CD4-positive, alpha-beta T cell treated with Interferon gamma for 1 hour (primary cell): ENCODE measurements around the gene NKD1.

Source experiments
- DNase-seq: peaks from one replicate; pipeline ENCODE4 v3.0.0-alpha.2; 2020

Gene NKD1

DNA sequence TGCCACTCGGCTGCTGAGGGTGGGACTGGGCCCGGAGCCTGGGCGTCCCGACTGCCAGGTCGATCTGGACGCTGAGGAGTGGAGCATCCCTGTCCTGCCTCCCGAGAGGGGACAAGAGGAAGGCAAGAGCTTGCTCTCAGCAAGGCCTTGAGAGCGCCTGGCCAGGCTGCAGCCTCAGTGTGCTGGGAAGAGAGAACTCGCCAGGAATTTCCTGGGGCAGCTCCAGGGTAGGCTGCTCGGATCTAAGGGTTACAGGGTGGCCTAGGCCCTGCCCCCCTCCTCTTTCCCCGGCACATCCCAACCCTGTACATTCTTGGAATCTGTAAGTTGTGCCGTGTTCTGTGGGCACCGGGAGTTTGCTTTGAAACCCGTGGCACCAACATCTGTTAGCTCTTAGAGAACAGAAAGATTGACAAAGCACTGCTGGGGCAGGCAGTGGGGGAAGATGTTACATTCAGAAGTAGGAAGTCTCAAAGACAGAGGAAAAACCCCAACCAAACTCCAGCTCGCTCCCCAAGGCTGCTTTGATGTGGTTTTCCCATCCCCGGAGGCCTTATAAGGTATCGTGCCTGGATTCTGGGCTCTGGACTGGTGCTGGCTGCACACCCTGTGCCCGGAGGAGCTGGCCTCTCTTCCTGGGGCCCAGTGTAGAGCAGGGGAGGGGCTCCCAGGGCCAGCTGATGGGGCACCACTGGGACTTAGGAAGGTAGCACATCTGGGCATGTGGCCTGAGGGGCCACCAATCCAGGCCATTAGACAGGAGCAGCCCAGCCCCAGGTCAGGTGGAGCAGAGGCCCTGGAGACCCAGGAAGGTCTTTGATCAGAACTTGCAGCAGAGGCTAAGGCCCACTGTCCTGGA, 55.2 kb downstream of the NKD1 start:
- no peak for DNase-seq

DNA sequence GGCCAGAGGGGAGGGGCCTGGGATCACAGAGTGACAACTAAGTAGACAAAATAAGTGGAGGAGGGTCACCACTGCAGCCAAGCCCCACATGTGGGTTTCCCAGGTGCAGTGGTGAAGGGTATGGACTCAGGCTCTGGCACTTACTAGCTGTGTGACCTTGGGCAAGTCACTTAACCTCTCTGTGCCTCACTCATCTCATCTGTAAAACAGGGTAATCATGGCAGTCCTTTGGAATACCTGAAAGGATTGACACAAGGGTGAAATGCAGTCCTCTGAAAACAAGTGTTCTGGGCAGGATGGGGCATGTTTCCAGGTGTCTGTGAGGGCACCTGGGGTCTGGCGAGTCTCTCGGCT, 55.8 kb downstream of the NKD1 start:
- no peak for DNase-seq

DNA sequence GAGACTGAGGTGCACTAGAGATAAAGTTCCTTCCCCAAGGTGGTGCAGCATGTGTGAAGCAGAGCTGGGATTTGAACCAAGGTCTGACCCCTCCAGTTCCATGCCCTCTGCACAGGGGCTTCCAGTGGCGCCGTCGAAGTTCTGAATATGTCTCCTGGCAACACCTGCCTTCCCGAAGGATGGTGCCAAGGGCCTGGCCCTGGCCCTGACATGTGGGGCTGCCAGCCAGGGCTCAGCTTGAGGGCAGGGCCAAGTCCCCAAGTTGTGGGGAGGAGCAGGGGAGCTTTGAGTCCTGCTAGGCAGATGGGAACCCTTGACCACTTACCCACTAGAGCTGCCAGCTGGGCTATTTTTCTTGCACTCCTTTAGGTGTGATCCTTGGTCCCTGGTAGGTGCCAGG, 56.4 kb downstream of the NKD1 start:
- no peak for DNase-seq

DNA sequence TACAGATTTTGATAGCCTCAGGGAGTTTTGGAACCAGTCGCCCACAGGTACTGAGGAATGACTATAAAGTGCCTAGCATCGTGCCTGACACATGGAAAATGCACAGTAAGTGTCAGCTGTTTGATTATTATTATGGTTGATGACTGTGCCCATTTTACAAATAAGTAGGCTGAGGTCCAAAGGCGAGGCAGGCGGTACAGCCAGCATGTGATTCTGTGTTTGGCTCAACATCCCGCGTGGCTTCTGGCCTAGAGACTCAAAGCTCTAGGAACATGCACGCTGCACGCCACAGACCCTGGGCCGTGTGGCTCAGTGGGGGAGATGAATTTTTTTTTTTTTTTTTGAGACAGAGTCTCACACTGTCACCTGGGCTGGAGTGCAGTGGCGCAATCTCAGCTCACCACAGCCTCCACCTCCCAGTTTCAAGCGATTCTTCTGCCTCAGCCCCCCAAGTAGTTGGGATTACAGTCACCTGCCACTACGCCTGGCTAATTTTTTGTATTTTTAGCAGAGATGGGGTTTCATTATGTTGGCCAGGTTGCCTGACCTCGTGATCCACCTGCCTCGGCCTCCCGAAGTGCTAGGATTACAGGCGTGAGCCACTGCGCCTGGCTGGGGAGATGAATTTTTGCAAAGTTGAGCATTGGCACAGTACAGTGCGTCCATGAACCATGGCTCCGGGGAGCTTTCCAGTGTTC, 57.7 kb downstream of the NKD1 start:
- DNase-seq = no peak

DNA sequence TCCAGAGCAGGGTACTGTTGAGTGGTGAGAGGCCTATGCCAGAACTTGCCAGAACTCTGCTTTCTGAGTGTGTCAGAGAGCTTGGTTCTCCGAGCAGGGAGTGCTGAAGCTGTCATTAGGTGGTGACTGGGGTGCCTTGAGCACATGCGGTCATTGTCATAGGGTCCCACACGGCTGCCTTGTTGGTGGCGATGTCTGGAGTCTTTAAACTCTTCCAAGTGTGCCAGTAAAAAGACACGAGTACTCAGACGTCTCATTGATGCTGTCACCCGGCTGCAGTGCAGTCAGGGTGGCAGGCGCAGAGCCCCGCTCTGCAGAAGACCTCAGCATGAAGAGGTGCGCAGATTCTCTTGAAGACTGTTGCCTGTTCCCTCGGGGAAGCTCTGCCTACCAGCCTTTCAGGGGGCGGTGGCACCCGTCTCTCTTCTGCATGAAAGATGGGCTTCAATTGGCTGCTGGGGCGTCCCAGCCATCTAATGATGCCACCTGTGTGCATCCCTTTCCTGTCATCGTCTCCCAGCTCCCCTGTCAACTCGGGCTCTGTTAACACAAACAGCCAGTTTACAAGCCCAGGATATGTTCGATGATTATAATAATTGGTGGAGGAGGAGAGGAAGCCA, 58.3 kb downstream of the NKD1 start:
- DNase-seq = no peak

DNA sequence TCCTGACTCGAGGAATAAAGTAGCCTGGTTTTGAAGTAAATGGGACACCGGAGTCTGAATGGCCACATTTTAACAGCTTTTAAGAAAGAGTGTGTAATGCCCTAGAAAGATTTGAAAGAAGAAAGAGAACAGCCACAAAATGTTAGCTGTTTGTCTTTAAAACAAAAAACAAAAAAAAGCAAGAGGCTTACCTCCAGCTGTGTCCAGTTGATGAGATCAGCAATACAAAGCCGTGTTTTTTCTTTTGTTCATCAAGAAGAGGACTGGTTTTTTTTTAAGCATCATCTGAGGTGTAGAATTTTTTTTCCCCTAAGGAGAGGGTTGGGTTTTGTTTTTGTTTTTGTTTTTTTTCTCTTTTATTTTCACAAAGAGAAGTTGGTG, 58.8 kb downstream of the NKD1 start:
- DNase-seq = no peak

- DNase-seq = no peak
Measured at GRCh38 chr16:50607447-50607846, 59.3 kb downstream of the NKD1 start.

DNA sequence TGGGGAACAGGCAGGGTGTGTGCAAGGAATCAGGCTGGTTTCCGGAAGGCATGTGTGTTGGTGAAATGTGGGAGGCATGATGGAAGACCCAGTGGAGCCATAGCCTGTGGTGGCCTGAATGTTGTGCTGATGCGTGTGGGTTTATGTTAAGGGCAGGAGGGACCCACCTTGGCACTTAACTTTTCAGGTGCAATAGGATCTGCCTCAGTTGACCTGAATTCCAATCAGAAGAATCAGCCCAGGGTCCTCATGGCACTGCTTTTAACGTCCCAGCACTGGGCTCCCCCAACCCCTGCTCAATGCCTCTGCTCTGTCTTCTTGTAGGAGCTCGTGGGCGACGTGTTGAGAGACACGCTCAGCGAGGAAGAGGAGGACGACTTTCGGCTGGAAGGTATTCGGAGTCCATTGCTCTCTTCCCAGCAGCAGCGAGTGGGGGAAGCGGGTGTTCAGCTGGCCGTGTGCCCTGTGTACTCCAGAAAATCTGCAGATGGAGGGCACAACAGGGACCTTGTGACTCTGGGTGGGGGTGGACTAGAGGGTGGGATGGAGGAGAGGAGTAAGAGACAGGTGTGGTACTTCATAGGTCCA, 59.9 kb downstream of the NKD1 start:
- no peak for DNase-seq

- DNase-seq = no peak
Measured at GRCh38 chr16:50609049-50609448, 60.9 kb downstream of the NKD1 start.

- no peak for DNase-seq
Measured at GRCh38 chr16:50609471-50609870, 61.3 kb downstream of the NKD1 start.

DNA sequence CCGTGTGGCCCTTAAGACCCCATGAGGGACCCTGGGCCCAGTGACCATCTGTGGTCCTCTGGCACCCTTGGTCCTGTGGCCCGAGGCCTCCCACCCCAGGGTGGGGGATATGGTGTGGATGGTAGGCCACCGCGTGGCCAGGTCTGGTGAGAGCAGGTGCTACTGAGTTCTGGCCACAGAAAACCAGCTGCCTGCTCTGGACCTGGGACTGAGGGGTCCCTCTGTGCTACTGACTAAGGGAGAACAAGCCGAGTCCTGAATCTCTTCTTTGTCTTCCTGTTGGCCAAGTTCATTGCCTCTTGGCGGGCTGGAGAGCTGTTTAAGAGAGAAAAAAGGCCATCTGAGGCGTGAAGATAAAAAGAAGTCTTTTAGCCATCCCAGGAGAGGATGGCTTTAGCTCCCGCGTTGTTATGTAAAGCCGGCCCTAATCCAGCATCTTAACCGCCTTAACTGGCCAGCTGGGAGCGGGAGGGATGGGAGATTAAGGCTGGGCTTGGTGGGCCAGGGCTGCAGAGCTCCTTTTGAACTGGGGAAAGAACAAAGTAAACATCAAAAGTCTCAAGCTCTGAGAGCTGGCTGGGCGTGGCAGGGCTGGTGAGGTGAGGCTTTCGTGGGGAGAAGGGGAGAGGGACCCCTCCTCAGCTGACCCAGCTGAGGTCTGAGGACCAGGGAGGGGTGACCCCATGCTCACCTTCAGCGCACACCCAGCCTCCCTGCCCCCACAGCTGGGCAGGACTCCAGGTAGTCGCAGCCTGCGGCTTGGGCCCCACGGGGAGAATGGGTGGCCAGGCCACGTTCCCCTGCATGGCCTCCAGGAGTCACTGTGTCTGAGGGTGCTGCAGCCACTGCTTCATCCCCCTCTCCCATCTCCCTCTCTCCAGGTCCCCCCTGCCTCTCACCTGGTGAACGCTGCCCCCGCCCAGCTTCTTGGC, 62.4 kb downstream of the NKD1 start:
- DNase-seq = no peak

- peak; percentile 39 for DNase-seq
Measured at GRCh38 chr16:50611332-50611934, 63.2 kb downstream of the NKD1 start.

- DNase-seq = no peak
Measured at GRCh38 chr16:50611995-50612848, 64.0 kb downstream of the NKD1 start.

DNA sequence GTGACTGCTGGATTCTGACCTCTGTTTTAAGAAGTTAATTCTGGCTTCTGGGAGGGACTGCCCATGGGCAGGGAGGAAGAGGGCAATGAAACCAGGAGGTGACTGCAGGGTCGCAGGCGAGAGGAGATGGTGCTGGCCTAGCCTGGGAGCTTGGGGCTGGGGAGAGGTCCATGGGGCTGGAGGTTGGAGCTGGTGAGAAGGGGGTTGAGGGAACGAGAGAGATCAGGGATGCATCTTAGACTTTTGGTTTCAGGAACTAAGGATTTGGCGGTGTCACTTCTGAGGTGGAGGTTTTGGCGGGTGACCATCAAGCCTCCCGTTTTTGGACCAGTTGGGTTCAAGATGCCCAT, 64.6 kb downstream of the NKD1 start:
- DNase-seq = no peak

DNA sequence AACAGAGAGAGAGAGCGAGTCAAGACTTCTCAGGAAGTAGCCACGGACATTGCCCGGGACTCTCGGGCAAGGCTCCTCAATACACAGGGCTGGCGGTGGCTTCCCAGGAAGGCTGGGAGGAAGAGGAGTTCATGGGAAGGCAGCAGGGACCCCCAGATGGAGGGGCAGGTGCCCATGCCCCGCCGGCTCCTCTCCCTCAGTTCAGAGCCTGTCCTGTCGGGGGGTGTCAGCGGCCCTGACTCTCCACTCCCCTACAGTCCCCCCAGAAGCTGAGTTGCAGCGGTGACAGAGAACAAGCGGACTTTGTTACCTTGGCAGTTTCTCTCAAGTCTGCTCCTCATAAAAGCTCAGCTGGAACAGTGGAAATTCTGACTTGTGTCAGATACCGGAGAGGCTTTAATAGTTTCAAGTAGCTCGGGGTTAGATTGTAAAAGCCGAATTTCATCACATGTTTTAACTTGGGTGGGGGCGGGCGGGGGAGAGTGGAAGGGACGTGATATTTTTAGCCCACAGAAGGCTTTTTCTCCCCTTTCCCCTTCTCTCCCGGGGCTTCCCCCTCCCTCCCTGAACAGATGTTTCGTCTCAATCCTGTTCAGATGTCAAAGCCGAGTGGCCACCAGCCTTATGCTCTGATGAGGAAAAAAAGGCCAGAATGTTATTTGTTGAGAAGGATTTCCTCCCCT, 65.2 kb downstream of the NKD1 start:
- no peak for DNase-seq

GRCh38 chr16:50613964-50614474, 65.8 kb downstream of the NKD1 start:
- DNase-seq = no peak

DNA sequence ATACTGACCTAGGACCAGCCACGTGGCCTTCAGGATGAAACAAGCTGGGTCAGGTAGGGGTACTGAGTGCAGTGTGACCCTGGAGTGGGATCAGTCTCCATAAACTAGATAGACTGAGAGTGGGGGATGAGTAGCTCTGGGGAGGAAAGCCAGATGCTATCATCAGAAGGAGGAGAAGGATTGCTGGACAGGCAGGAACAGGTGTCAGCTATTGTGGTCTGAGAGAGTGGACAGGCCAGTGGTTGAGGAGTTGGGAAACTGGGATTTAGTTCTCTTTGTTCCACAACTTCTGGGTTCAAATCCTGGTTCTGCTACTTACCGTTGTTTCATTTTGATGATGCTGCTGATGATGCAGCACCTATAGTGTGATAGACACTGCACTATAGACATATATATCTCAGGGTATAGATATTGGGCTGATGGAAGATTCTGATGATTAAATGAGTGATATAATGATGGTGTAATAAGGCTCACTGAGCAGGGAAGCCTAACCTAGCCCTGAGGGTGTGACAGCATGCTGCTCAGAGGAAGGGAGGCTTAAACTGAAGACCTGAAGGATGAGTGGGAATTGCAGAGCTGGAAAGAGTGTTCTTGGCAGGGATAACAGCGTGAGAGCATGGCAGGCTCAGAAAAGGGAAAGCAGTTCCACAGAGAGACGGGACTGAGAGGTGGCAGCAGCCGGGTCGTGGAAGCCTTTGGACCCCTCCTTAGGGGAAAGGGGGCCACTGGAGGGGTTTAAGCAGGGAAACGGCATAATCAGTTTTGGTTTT, 66.9 kb downstream of the NKD1 start:
- no peak for DNase-seq

DNA sequence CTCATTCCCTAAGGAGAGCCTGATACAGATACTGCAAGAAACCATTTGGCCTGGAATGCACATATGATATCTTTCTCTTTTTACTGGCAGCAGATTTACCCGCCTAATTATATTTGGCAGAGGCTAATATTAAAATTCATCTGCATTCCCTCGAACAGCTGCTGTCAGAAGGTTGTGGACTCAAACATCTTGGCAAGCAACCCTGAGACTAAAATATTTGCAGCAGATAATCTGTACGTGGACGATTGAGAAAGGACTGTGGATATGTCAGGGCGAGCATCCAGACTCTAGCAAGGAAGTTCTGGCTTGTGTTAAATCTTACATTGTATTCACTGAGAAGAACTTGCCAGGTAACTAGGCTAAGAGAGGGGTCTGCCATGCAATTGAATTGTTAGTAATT, 67.7 kb downstream of the NKD1 start:
- no peak for DNase-seq

GRCh38 chr16:50616386-50616785, 68.2 kb downstream of the NKD1 start:
- DNase-seq = no peak
